OCI-LY7 (cell line): ENCODE measurements around the gene KCNJ14. TPM values are rescaled to one million over a fixed set of nuclear protein-coding genes. Genes with fewer than 3 reads are reported as not detected.

Source experiments
- BruUV-seq: library from RNA; stranded (reverse); fragments of 400-500 nt; replicated peaks from 2 replicates; lab custom pipeline; 2021; lab: Mats Ljungman, UMichigan
- CTCF ChIA-PET: fragments of 300-600 bp; sonication (Branson Sonifier 250); formaldehyde crosslinking; loops from one replicate; lab custom pipeline; 2022; ENCODE audit warnings: antibody characterized with exemption; ENCODE audit not compliant: unreplicated experiment; lab: Charles Lee
- POLR2A ChIA-PET: fragments of 300-600 bp; sonication (Branson Sonifier 250); formaldehyde crosslinking; loops from one replicate; lab custom pipeline; 2022; ENCODE audit warnings: antibody characterized with exemption; lab: Charles Lee
- DNase-seq: peaks from one replicate; pipeline ENCODE4 v3.0.0-alpha.2; 2015; ENCODE audit warnings: low spot score
- H2AFZ ChIP-seq: fragments of 200-600 bp; sonication (generic), shearing (Covaris generic); 2 replicates; pipeline ENCODE4 v1.6.1; 2014; ENCODE audit warnings: mild to moderate bottlenecking, antibody characterized with exemption, low read length, moderate library complexity
- H3K27ac ChIP-seq: fragments of 200-600 bp; sonication (generic); 2 replicates; pipeline ENCODE4 v1.5.1; 2014; ENCODE audit warnings: mixed run types, low read depth, mild to moderate bottlenecking, moderate library complexity, low read length, inconsistent platforms; ENCODE audit not compliant: poor library complexity, severe bottlenecking
- H3K36me3 ChIP-seq: fragments of 200-600 bp; sonication (generic); 2 replicates; pipeline ENCODE4 v1.6.1; 2014; ENCODE audit warnings: mild to moderate bottlenecking, antibody characterized with exemption, low read length, moderate library complexity, mixed read lengths; ENCODE audit not compliant: insufficient read depth
- H3K4me1 ChIP-seq: fragments of 200-600 bp; sonication (generic); 2 replicates; pipeline ENCODE4 v1.5.1; 2014; ENCODE audit warnings: mild to moderate bottlenecking, low read length; ENCODE audit not compliant: insufficient read depth, poor library complexity, severe bottlenecking
- H3K4me2 ChIP-seq: fragments of 200-600 bp; sonication (generic); 2 replicates; pipeline ENCODE4 v1.6.1; 2014; ENCODE audit warnings: mild to moderate bottlenecking, low read length
- H3K4me3 ChIP-seq: fragments of 200-600 bp; sonication (generic); 2 replicates; pipeline ENCODE4 v1.5.1; 2014; ENCODE audit warnings: mild to moderate bottlenecking, low read depth, low read length; ENCODE audit not compliant: poor library complexity, severe bottlenecking
- H3K79me2 ChIP-seq: fragments of 200-600 bp; sonication (generic); 2 replicates; pipeline ENCODE4 v1.6.1; 2016; ENCODE audit warnings: low read depth, mild to moderate bottlenecking, low read length, moderate library complexity, mixed read lengths; ENCODE audit not compliant: insufficient read depth
- H3K9me2 ChIP-seq: fragments of 200-600 bp; sonication (generic); 2 replicates; pipeline ENCODE4 v1.6.1; 2016; ENCODE audit warnings: mild to moderate bottlenecking, low read length, mixed read lengths; ENCODE audit not compliant: insufficient read depth
- H3K9me3 ChIP-seq: fragments of 200-600 bp; sonication (generic); 2 replicates; pipeline ENCODE4 v1.6.1; 2014; ENCODE audit warnings: mild to moderate bottlenecking, mixed run types, low read length, mixed read lengths
- H4K20me1 ChIP-seq: fragments of 200-600 bp; sonication (generic); 2 replicates; pipeline ENCODE4 v1.6.1; 2014; ENCODE audit warnings: mild to moderate bottlenecking, antibody characterized with exemption, low read length, moderate library complexity, mixed read lengths; ENCODE audit not compliant: insufficient read depth
- CTCF ChIP-seq: fragments of 200-600 bp; sonication (generic); conservative IDR thresholded peaks from 2 replicates; pipeline ENCODE4 v1.5.1; 2014; ENCODE audit warnings: mild to moderate bottlenecking, antibody characterized with exemption, low read length, moderate library complexity, mixed read lengths
- EZH2phosphoT487 ChIP-seq: fragments of 200-600 bp; sonication (generic); IDR thresholded peaks from 2 replicates; pipeline ENCODE4 v1.6.1; 2018; ENCODE audit warnings: low read depth, borderline replicate concordance, mild to moderate bottlenecking, mixed run types, antibody characterized with exemption, low read length, moderate library complexity, mixed read lengths
- intact Hi-C: fragments of 100-400 bp; cut with micrococcal nuclease; formaldehyde crosslinking; loops from one replicate; pipeline ENCODE4 v1.10.0; 2022; ENCODE audit not compliant: unreplicated experiment
- total RNA-seq, 2 experiments: library from RNA; depleted of rRNA in 1 of 2; stranded (reverse); fragments of >200 nt in 1 of 2; shearing (Covaris generic) in 1 of 2; gene quantifications; 2 replicates each; pipeline ENCODE4 v1.2.3, GENCODE V29; 2014 to 2022

Gene KCNJ14
- total RNA-seq, 2 experiments from 2014 or later: 0.85 to 2.6 TPM

GRCh38 chr19:48419158-48419920 is 36.0 kb upstream of the KCNJ14 start:
- ChIA-PET POLR2A (no interaction called here), CTCF (no interaction called here)
- TF ChIP-seq EZH2phosphoT487 (no peak), CTCF (no peak)
- no peaks in the 10 kb centered on the region for H3K9me2 ChIP-seq
- H3K79me2 ChIP-seq: no peaks in the 10 kb centered on the region
- no peak overlapping the region for H3K27ac ChIP-seq
- no peak overlapping the region for H3K4me3 ChIP-seq
- H3K36me3 ChIP-seq: no peaks in the 10 kb centered on the region
- H3K9me3 ChIP-seq: no peaks in the 10 kb centered on the region
- H2AFZ ChIP-seq: no peak overlapping the region
- intact Hi-C loops: no loop called here
- peak; percentile 53 for DNase-seq
- H3K4me2 ChIP-seq: no peak overlapping the region; the same call in 1 of the 2 replicates
- BruUV-seq: no TSS peak
- peaks cover under 1% of the 10 kb centered on the region for H3K4me1 ChIP-seq
- H4K20me1 ChIP-seq: no peaks in the 10 kb centered on the region

GRCh38 chr19:48421548-48421947 is 33.8 kb upstream of the KCNJ14 start:
- CTCF ChIA-PET: no interaction called here

More at GRCh38 chr19:48421548-48421947, 33.8 kb upstream of the KCNJ14 start:
- no peaks in the 10 kb centered on the region for H3K79me2 ChIP-seq
- intact Hi-C loops: no loop called here
- H4K20me1 ChIP-seq: no peaks in the 10 kb centered on the region
- H3K9me2 ChIP-seq: no peaks in the 10 kb centered on the region
- H3K36me3 ChIP-seq: no peaks in the 10 kb centered on the region
- H2AFZ ChIP-seq: no peak overlapping the region
- H3K4me1 ChIP-seq: peaks cover 7% of the 10 kb centered on the region
- TF ChIP-seq EZH2phosphoT487: no peak
- no peak for TF ChIP-seq CTCF
- no TSS peak for BruUV-seq
- no peaks in the 10 kb centered on the region for H3K9me3 ChIP-seq
- POLR2A ChIA-PET: no interaction called here
- no peak overlapping the region for H3K4me3 ChIP-seq
- no peak for DNase-seq
- no peak overlapping the region for H3K4me2 ChIP-seq
- H3K27ac ChIP-seq: no peak overlapping the region
